GM12874 (cell line): ENCODE data around the gene PAX7.

Source experiments
- CTCF ChIP-seq: IDR thresholded peaks from 2 replicates; pipeline ENCODE4 v1.5.1; 2011; ENCODE audit warnings: low read depth, mild to moderate bottlenecking, control low read depth, low read length, moderate library complexity; ENCODE audit not compliant: insufficient read depth

Gene PAX7

DNA sequence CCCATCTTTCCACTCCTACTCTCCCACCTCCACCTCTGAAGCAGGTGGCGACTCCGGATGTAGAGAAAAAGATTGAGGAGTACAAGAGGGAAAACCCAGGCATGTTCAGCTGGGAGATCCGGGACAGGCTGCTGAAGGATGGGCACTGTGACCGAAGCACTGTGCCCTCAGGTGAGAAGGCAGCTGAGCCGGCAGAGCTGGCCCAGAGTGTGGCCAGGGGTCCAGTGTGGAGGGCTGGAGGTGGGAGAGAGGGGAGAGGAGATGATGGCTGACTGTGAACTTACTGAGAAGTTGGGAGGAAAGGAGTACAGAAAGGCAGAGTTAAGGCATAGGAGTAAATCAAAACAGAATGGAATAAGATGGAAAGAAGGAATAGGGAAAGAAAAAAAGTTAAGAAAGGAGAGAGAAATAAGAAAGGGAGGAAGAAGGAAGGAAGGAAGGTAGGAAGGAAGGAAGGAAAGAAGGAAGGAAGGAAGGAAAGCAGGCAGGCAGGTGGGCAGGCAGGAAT lies 4.5 kb downstream of the PAX7 start:
- no peak for TF ChIP-seq CTCF

DNA sequence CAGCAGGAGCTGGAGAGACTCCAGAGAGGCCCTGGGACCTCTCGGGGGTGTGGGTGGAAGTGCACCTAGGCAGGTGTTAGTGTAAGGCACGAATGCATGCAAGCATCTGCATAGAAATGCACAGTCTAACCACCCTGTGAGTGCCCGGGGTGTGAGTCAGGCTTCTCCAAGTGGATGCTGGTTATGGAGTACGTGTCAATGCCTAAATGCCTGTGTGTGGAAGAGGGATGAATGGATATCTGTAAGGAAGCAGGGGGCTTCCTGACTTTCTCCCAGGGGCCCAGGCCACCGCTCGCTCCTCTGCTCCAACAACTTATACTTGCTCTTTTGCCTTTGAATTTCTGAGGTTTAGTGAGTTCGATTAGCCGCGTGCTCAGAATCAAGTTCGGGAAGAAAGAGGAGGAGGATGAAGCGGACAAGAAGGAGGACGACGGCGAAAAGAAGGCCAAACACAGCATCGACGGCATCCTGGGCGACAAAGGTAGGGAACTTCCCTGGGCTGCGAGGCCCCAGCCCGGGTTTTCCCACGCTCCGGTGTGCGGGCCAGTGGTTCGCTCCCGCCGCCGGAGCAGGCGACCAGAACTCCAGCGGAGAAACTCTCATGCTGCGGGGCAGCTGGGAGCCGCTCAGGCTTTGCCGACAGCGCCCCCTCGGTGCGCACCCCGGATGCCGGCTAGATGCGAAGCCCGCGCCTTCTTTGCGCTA lies 5.4 kb downstream of the PAX7 start:
- TF ChIP-seq CTCF = no peak

DNA sequence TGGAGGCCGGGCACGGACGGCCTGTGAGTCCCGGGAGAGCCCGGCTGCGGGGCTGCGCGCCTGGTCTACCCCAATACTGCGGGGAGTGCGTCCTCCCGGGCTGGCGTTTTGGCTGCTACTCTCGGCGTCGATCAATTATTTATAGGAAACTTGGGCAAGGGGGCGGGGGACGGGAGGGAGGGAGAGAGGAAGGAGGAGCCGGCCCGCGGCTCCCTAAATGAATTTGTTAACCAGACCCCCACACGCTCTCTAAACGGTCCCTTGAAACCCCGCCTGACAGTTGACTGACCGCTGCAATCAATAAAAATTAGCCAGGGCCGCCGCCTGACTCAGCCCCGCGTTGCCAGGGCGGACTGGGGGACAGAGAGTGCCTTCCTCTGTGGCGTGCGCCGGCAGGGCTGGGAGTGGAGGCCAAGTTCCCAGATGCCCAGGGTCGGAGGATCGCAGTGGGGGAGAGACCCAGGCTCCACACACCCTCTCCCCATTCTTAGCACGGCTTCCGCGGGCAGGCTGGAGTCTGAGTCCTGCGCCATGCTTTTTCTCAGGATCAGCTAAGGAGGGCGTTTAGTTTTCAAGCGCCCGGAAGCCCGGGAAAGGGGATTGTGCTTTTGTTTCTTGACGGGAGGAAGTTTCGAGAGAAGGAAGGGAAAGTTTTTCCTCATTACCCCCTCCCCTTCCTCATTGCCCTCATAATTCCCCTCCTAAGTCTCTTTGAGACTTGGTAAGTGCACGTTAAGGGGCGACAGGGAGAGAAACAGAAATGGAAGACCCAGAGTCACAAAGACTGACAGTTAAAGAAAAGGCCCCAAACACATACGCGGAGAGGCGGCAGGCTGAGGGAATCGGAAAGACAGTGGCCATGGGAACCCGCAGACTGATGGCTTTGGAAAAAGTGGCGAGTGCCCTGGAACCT lies 6.2 kb downstream of the PAX7 start:
- no peak for TF ChIP-seq CTCF

GRCh38 chr1:18637511-18637960 lies 6.9 kb downstream of the PAX7 start:
- no peak for TF ChIP-seq CTCF

DNA sequence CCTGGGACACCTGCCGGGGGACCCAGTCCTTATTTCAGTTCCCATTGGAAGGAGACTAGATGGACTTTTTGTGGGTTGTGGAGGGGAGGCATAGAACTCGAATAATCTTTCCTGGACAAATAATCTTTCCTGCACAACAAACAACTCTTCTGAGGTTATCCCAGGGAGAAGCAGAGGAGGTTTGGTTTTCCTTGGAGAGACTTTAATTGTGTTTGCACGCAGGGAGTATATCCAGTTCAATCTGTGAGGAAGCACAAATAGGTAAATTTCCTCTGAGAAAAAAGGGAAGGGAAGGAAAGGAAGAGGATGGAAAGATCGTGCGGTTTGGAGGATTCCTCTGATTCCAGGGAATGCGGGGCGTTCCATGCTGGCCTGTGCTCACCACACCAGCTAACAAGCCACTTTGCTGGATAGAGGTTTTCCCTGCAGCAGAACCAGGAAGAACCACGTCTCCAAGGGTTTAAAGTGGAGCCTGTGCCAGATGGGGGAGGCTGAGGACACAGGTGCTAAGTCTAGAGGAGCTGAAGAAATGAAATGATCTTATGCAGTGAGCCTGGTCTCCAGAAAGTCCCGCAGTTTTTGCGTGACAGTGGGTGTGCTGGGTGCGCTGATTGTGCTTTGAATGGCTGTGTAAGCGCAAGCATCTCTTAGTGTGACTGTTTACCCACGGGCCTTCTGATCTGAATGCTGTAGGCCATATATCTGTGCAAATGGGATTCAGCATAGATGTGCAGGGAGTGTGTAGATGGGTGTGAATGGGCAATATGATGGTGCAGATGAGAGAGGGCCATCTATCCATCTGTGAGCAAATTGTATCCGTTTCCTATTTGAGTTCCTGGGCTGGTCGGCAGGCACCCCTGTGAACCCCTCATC lies 7.6 kb downstream of the PAX7 start:
- TF ChIP-seq CTCF = no peak

DNA sequence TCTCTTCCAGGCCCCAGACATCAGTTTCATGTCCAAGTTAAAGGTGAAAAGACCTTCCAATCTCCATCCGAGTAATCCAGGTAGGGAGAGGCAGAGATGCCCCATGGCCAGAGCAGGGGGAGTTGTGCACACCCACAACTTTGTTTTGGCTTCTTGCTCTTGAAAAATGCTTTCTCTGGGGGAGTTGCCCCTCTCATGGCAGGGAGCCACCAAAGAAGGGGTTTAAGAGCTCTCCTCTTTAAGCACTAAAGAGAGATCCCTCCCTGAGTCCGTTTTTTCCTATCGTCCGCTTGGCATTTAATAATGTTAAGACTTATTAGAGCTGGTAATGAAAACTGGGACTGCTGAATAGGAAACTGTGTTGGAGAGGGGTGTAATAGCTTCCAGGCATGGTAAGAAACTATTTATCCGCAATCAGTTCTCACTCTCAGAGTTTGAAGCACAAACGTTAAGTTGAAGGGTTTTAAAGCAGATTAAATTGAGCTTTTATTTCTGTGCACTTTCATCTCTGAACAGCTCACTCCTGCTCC lies 8.3 kb downstream of the PAX7 start:
- TF ChIP-seq CTCF = no peak
